Measurements from ENCODE around the gene SRI.
A peak's percentile ranks its signal among the peaks of the same experiment; 100 is the strongest.

The SRI gene

DNA sequence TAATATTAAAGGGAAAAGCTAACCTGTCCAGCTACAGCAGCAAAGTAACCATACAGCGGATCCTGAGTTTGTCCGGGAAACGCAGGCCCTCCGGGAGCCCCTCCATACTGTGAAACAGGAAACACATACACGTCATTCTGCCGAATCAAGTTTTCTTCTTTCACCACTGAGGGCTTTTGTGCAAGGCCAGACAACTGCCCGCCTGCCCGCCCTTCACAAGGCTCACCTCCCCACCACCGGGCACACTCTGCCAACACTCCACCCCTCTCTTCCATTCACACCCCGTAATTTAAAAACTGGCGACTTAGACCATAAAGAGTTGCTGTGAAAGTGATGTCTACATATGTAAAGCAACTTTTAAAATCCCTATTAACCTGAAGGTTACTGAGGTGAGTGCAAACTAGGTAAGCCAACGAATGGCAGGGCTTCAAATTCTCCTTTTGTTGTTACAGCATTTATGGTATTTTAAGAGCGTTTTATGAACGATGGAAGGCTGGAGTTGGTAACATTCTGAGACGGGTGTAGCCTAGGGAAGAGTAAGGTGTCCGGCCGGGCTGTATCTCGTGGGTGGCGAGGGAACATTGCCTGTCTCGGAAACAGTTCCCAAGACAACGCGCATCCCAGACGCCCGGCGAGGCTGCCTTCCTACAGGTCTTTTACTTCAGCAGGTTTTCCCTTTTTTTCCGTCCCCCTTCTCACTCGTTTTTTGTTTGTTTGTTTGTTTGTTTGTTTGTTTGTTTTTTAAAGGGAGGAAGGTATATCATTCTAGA lies 817 bp downstream of the SRI start:
- peak overlapping the region; percentile 94 for H3K27ac ChIP-seq
- TF ChIP-seq, protein P1, sequence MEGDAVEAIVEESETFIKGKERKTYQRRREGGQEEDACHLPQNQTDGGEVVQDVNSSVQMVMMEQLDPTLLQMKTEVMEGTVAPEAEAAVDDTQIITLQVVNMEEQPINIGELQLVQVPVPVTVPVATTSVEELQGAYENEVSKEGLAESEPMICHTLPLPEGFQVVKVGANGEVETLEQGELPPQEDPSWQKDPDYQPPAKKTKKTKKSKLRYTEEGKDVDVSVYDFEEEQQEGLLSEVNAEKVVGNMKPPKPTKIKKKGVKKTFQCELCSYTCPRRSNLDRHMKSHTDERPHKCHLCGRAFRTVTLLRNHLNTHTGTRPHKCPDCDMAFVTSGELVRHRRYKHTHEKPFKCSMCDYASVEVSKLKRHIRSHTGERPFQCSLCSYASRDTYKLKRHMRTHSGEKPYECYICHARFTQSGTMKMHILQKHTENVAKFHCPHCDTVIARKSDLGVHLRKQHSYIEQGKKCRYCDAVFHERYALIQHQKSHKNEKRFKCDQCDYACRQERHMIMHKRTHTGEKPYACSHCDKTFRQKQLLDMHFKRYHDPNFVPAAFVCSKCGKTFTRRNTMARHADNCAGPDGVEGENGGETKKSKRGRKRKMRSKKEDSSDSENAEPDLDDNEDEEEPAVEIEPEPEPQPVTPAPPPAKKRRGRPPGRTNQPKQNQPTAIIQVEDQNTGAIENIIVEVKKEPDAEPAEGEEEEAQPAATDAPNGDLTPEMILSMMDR (conservative IDR thresholded peaks at IDR 0.05): no peak

DNA sequence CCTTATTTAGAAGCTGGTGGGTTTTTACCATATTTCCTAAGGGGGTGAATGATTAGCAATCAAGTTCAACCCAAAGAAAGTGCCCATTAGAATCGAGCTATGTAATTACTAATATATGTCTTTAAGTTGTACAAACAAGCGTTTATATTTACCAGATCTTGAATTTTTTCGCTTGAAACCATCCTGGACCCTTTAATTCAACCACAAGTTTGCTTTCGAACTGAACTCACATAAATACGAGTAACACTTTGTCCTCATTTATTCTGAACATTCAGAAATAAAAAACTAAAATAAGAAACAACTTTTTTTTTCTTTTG lies 1.5 kb downstream of the SRI start:
- peak overlapping the region; percentile 94 for H3K27ac ChIP-seq
- TF ChIP-seq, protein P1 (conservative IDR thresholded peaks at IDR 0.05): no peak

DNA sequence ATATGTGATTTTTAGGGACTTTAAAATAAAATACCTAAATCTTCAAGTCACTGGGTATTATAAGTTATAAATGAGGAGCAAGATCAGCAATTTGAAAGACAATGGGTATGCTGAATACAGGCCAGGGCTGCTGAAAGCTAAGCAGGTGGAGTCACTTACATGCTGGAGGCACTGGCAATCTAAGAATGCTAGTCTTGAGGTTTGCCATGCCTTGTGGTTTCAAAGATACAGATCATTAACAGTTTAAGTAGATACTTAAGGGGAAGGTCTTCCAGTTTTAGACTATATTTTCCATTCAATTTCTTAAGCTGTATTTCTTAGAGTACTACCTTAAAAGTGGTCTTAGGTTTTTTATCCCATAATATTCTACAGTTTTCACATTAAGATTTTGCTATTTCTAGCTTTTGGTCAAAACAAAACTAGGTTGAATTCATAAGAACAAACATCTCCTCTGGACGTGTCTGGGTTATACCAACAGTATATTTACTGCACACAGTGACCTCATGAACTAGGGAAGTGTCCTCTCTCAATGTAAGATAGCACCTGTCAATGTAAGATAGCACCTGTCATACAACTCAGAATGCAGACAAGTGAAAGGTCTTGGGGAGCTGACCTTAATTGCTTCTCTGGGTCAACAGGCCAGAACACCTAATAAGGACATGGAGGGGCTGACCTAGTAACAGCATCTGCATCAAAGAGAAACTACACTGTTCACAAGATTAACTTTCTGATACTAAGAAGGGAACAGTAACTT lies 2.0 kb downstream of the SRI start:
- H3K27ac ChIP-seq: no peak overlapping the region; the same call in 1 of the 2 replicates
- TF ChIP-seq, protein P1 (conservative IDR thresholded peaks at IDR 0.05): no peak

DNA sequence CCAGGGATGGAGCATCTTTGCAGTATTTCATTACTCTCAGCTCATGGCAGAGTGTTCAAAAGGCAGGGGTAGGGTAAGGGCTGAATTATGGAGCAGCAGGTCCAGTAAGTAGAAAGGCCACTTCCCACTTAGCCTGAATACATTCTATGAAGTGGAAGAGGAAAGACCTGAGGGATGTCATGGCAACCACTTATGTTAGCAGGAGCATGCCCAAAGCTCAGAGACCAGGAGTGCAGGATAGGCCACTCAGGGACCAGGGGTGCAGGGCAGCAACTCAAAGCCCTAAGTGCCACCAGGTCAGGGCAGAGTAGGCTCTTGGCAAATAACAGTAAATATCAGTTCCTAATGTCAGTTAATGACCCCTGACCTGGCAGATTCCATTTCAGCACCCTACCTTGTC lies 3.6 kb downstream of the SRI start:
- H3K27ac ChIP-seq: no peak overlapping the region
- TF ChIP-seq, protein P1 (conservative IDR thresholded peaks at IDR 0.05): no peak

DNA sequence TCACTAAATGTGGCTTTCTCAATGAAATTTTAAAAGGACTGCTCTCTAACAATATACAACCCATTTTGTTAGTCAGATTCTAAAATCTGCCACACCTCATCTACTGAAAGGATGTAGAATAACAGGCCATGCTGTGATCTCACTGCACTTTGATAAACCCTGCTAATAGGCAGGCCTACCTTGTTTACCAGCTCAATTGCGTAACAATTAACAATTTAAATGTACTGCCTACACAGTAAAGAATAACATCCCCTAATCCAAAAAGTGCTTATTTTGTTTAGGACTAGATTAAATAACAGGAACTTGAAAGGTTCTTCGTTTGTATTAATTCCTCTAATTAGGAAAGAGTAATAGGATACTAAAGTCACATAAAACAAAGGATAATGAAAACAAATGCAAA lies 4.5 kb downstream of the SRI start:
- no peak overlapping the region for H3K27ac ChIP-seq
- TF ChIP-seq, protein P1 (conservative IDR thresholded peaks at IDR 0.05): no peak

DNA sequence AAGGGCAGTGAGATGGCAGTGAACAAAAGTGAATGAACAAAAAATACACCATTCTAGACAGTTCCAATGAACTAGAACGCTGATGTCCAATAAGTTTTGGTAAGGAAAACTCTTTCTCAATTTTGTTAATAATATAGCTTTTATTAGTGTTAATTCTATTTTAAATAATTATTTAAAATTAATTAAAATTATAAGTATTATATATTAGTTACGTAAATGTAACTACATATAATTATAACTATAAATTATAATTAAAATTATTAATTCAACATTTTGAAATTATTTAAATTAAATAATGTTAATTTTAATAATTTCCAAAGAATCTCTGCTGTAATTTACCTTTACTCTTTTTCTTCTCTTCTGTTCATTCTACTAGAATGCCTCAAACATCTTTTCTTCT lies 5.4 kb downstream of the SRI start:
- H3K27ac ChIP-seq: no peak overlapping the region
- TF ChIP-seq, protein P1 (conservative IDR thresholded peaks at IDR 0.05): no peak

DNA sequence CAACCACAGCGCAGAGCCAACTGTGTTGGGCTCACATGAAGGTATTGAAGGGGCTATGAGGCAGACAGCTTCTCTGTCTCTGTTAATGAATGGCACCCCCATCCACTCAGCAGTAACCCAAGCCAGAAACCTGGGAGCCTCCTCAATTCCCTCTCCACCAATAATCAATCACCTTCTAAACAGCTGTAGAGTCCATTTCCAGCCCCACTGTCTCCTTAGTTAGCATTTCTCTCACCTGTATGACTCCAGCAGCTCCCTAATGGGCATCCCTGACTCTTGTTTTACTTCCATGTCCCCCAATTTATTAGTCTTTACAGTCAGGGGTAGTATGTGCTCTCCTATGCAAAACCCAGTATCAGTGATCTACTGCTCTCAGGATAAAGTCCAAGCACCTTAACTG lies 6.9 kb downstream of the SRI start:
- H3K27ac ChIP-seq: no peak overlapping the region
- TF ChIP-seq, protein P1 (conservative IDR thresholded peaks at IDR 0.05): no peak

Measured in VCaP (cell line).